Lung (tissue), 12 donors: Measurements from ENCODE around the gene SLC44A2. TPM values are rescaled to one million over a fixed set of nuclear protein-coding genes. Genes with fewer than 3 reads are reported as not detected.

ENCODE experiments used
- ATAC-seq: fragments of 200-7000 bp; cut with Tn5 transposase; one replicate; pipeline ENCODE4 v1.9.1; 2020; ENCODE audit warnings: moderate number of reproducible peaks; ENCODE audit not compliant: insufficient read depth, low FRiP score
- DNase-seq, 3 donors: peaks; one replicate each; pipeline ENCODE4 v3.0.0-alpha.2; 2013 to 2017
- H3K27ac ChIP-seq, 2 donors: one replicate each; pipeline ENCODE4 v1.5.1; 2013; ENCODE audit warnings: mild to moderate bottlenecking in 2 of 2, moderate library complexity in 2 of 2, control low read depth in 1 of 2, inconsistent platforms in 1 of 2, low read depth in 1 of 2, low read length in 1 of 2
- H3K27me3 ChIP-seq, 3 donors: one replicate each; pipeline ENCODE4 v1.5.1; 2013; ENCODE audit warnings: low read length in 2 of 3; ENCODE audit not compliant: control insufficient read depth in 3 of 3, insufficient read depth in 3 of 3
- H3K36me3 ChIP-seq, 4 donors: one replicate each; pipeline ENCODE4 v1.5.1; 2013; ENCODE audit warnings: low read length in 4 of 4, mild to moderate bottlenecking in 1 of 4, moderate library complexity in 1 of 4; ENCODE audit not compliant: control insufficient read depth in 4 of 4, insufficient read depth in 4 of 4
- H3K4me1 ChIP-seq, 5 donors: one replicate each; pipeline ENCODE4 v1.5.1; 2013; ENCODE audit warnings: low read length in 5 of 5, mild to moderate bottlenecking in 2 of 5, moderate library complexity in 1 of 5; ENCODE audit not compliant: control insufficient read depth in 5 of 5, insufficient read depth in 5 of 5
- H3K4me3 ChIP-seq: one replicate; pipeline ENCODE4 v1.5.1; 2013; ENCODE audit warnings: mild to moderate bottlenecking, control low read depth, moderate library complexity
- H3K9ac ChIP-seq, 2 donors: one replicate each; pipeline ENCODE4 v1.5.1; 2013; ENCODE audit warnings: low read length in 2 of 2, control low read depth in 1 of 2; ENCODE audit not compliant: insufficient read depth in 1 of 2
- H3K9me3 ChIP-seq, 4 donors: one replicate each; pipeline ENCODE4 v1.5.1; 2013; ENCODE audit warnings: low read length in 3 of 4, mild to moderate bottlenecking in 1 of 4, moderate library complexity in 1 of 4; ENCODE audit not compliant: control insufficient read depth in 4 of 4, insufficient read depth in 3 of 4
- WGBS, 2 donors: extraction: QIAGEN DNeasy Blood & Tissue Kit; methylation state at CpG; one replicate each; pipeline ENCODE4 v1.1.7; 2013; 5-methylcytosine and 5-hydroxymethylcytosine counted together
- polyA plus RNA-seq, 2 donors: library from polyadenylated mRNA; stranded (reverse); fragments of 200-250 nt; gene quantifications; one replicate each; pipeline ENCODE4 v1.2.1, GENCODE V29; 2013
- total RNA-seq, 2 donors: library from RNA; depleted of rRNA in 1 of 2; stranded (reverse); fragments of >200 nt in 1 of 2; gene quantifications; one replicate each; pipeline ENCODE4 v1.2.1, GENCODE V29; 2014 to 2021
- TF ChIP-seq, protein P1 (sequence below): IDR thresholded peaks from 2 replicates; pipeline ENCODE4 v1.5.1; 2012; ENCODE audit warnings: mild to moderate bottlenecking; ENCODE audit errors: control extremely low read depth, extremely low read depth
- donor health status: control.
- donor health status: control.
- donor health status: Bipolar disorder and iron deficiency.
- donor health status: healthy.
- donor health status: DM: yes; HTN: yes; CAD: no.

The SLC44A2 gene
- total and polyA plus RNA-seq, 4 donors: 83.6 to 173 (median 118) TPM

DNA sequence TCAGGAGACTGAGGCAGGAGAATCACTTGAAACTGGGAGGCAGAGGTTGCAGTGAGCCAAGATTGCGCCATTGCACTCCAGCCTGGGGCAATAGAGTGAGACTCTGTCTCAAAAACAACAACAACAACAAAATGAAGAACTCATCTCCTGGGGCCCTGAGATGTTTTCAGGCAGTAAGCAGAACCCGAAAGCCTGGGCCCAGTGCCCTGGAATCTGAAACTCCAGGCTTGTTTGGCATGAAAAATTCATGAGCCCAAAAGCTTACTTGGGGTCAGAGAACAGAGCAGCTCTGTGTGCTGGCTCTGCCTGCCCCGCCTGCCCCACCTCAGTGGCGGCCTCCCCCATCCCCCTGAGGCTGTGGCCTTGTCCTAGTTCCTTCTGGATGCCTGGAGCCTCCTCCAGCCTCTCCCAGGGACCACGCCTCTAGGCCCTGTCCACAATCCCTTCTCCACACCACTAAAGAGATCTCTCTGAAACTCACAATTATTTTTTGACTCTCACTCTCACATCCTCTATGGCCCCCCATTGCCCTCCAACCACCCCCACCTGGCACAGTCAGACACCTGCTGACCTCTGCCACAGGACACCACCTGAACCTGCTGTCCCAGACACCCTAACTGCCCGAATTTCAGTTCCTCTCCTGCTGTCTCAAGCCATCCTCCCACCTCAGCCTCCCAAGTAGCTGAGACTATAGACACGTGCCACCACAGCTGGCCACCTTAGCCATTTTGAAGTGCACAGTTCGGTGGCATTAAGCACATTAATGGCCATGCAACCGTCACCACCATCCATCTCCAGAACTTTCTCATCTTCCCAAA lies 31.3 kb upstream of the SLC44A2 start:
- peak overlapping the region in 1 of 2 donors; percentile 4 for H3K27ac ChIP-seq
- DNase-seq: no peak
- H3K4me3 ChIP-seq: no peak overlapping the region
- peaks cover 0 to 11% (median 0%) of the 10 kb centered on the region in 5 donors for H3K4me1 ChIP-seq
- H3K9ac ChIP-seq: no peak overlapping the region
- ATAC-seq: no peak
- TF ChIP-seq, protein P1, sequence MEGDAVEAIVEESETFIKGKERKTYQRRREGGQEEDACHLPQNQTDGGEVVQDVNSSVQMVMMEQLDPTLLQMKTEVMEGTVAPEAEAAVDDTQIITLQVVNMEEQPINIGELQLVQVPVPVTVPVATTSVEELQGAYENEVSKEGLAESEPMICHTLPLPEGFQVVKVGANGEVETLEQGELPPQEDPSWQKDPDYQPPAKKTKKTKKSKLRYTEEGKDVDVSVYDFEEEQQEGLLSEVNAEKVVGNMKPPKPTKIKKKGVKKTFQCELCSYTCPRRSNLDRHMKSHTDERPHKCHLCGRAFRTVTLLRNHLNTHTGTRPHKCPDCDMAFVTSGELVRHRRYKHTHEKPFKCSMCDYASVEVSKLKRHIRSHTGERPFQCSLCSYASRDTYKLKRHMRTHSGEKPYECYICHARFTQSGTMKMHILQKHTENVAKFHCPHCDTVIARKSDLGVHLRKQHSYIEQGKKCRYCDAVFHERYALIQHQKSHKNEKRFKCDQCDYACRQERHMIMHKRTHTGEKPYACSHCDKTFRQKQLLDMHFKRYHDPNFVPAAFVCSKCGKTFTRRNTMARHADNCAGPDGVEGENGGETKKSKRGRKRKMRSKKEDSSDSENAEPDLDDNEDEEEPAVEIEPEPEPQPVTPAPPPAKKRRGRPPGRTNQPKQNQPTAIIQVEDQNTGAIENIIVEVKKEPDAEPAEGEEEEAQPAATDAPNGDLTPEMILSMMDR: no peak
- H3K9me3 ChIP-seq: no peaks in the 10 kb centered on the region
- no peaks in the 10 kb centered on the region for H3K27me3 ChIP-seq
- WGBS, 2 donors: 69 to 77% methylated on average over 9 of the region's 9 CpGs
- no peaks in the 10 kb centered on the region for H3K36me3 ChIP-seq

DNA sequence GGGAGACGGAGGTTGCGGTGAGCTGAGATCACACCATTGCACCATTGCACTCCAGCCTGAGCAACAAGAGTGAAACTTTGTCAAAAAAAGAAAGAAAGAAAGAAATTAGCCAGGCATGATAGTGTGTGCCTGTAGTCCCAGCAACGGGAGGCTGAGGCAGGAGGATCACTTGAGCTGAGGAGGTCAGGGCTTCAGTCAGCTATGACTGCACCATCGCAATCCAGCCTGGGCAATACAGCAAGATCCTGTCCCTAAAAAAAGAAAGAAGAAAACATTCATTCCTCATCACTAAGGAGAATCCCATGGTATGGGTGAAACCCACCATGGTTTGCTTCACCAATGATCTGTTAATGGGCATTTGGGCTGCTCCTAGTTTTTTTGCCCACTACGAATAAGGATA lies 25.2 kb upstream of the SLC44A2 start:
- Histone ChIP-seq H3K36me3 (peaks cover 0 to 6% (median 0%) of the 10 kb centered on the region in 4 donors), H3K27me3 (no peaks in the 10 kb centered on the region), H3K4me1 (peaks cover 2 to 14% (median 4%) of the 10 kb centered on the region in 5 donors), H3K4me3 (no peak overlapping the region), H3K9me3 (peaks cover 0 to 2% (median 0%) of the 10 kb centered on the region in 4 donors), H3K27ac (no peak overlapping the region), H3K9ac (no peak overlapping the region)
- TF ChIP-seq, protein P1: no peak
- 96 to 99% methylated on average over 5 of the region's 5 CpGs for WGBS, 2 donors
- no peak for ATAC-seq
- DNase-seq: no peak

DNA sequence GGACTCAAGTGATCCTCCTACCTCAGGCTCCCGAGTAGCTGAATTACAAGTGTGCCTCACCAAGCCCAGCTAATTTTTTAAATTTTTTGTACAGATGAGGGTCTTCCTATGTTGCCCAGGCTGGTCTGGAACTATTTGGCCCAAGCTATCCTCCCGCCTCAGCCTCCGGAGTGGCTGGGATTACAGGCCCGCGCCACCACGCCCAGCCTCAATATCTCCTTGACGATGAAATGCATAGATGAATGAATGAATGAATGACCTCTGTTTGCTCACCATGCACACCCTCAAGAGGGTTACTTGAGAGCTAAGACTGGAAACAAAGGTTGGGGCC lies 23.4 kb upstream of the SLC44A2 start:
- peaks cover 2 to 14% (median 4%) of the 10 kb centered on the region in 5 donors for H3K4me1 ChIP-seq
- peaks cover 0 to 2% (median 0%) of the 10 kb centered on the region in 4 donors for H3K9me3 ChIP-seq
- no peak overlapping the region for H3K27ac ChIP-seq
- H3K27me3 ChIP-seq: no peaks in the 10 kb centered on the region
- TF ChIP-seq, protein P1: no peak
- 20 to 33% methylated on average over 7 of the region's 7 CpGs for WGBS, 2 donors
- ATAC-seq (no peak), DNase-seq (no peak)
- H3K4me3 ChIP-seq: no peak overlapping the region
- peaks cover 0 to 6% (median 0%) of the 10 kb centered on the region in 4 donors for H3K36me3 ChIP-seq
- no peak overlapping the region for H3K9ac ChIP-seq
